Measurements from ENCODE around the gene HAPLN3. TPM values are rescaled to one million over a fixed set of nuclear protein-coding genes. Genes with fewer than 3 reads are reported as not detected.

Gene HAPLN3
- total and polyA plus RNA-seq, 2 donors (not counting 3 experiments of a cell fraction or from before 2014, with no cell fraction given): 57.6 to 130 TPM

DNA sequence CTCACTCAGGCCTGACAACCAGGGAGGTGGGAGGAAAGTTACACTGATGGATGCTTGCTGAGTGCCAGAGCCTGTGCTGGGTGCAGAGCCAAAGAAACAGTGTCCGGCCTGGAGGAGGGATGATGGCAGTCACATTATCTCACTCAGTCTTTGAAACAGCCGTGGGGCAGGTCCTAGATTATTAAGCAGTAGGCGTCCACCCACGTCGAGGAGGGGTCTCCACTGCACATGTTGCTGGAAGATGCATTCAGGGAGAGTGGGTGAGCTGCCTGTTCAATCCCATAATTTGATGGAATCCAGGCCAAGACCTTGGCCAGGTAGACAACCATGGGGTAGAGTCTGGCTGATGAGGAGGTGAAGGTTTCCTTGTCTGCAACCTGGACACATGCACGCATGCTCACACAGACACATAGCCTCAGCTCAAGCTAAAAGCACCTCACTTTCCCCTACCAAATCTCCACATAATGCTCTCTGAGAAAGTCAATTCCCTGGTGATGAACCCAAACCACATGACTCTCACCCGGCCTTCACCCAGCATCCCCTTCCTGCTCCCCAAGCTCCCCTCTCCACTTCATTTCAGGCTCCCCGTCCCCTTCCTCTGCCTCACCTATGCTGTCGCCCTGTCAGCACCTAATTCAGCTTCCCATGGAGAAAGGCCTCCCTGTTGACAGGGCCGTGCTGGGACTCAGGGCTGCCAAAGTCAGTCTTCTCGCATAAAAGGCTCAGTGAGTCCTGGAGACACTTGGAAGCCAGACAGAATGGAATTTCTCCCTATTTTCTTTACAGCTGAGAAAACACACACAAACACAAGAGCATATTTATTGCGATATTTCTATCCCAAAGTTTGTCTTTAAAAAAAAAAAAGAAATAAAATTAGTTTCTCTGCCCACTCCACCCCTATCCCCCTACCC is 62.3 kb downstream of the HAPLN3 start:
- FAIRE-seq (no peak), DNase-seq (ENCODE audit: low read depth, low spot score) (no peak)
- Histone ChIP-seq H3K4me3 (replicated peaks in 1 of 3; ENCODE audit: insufficient read depth in 1 of 3, low read depth in 1 of 3, low read length in 3 of 3) (no peak overlapping the region), H3K9ac (replicated peaks; ENCODE audit: extremely low read depth, insufficient read depth, low read length) (no peak overlapping the region), H3K79me2 (ENCODE audit: control insufficient read depth, insufficient read depth, low read length) (no peaks in the 10 kb centered on the region), H3K36me3 (ENCODE audit: control insufficient read depth in 2 of 2, extremely low read depth in 1 of 2, insufficient read depth in 2 of 2, low read length in 2 of 2) (no peaks in the 10 kb centered on the region), H3K9me1 (replicated peaks; ENCODE audit: control insufficient read depth, extremely low read depth, insufficient read depth, low read length) (no peaks in the 10 kb centered on the region), H3K27ac (ENCODE audit: insufficient read depth, low read depth, low read length) (no peak overlapping the region), H3K27me3 (ENCODE audit: control insufficient read depth in 2 of 2, insufficient read depth in 2 of 2, low read length in 2 of 2) (no peaks in the 10 kb centered on the region), H3K4me2 (ENCODE audit: insufficient read depth, low read length) (no peak overlapping the region), H3K9me3 (replicated peaks; ENCODE audit: control insufficient read depth, insufficient read depth, low read length) (no peaks in the 10 kb centered on the region), H2AFZ (ENCODE audit: low read depth, low read length) (no peak overlapping the region), H4K20me1 (replicated peaks; ENCODE audit: control insufficient read depth, extremely low read depth, insufficient read depth, low read length) (no peaks in the 10 kb centered on the region), H3K4me1 (ENCODE audit: control insufficient read depth, extremely low read depth, insufficient read depth, low read length) (no peaks in the 10 kb centered on the region)
- POLR2A ChIA-PET: no interaction called here
- BruUV-seq (replicated peaks): no TSS peak
- intact Hi-C loops (cut with micrococcal nuclease) (no loop called here), dilution Hi-C loops (cut with MboI; ENCODE audit: extremely low pct_ligation_motif_present, low sequenced_read_pairs) (no loop called here)
- TF ChIP-seq MYC (IDR thresholded peaks at IDR 0.05; ENCODE audit: low read depth, low read length): no peak
- TF ChIP-seq, protein P1, sequence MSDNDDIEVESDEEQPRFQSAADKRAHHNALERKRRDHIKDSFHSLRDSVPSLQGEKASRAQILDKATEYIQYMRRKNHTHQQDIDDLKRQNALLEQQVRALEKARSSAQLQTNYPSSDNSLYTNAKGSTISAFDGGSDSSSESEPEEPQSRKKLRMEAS (IDR thresholded peaks at IDR 0.05; ENCODE audit: insufficient read depth, insufficient read length): no peak
- no peak for TF ChIP-seq CTCF (IDR thresholded peaks at IDR 0.05; ENCODE audit: extremely low read depth in 1 of 2, insufficient read depth in 1 of 2, low read depth in 1 of 2, low read length in 2 of 2)
- TF ChIP-seq FOS (IDR thresholded peaks at IDR 0.05; ENCODE audit: borderline replicate concordance, insufficient read depth, low read length): no peak
- no peak for TF ChIP-seq POLR2A (IDR thresholded peaks at IDR 0.05; ENCODE audit: low read depth, low read length)
- no peak for TF ChIP-seq EZH2 (IDR thresholded peaks at IDR 0.05; ENCODE audit: borderline replicate concordance, low read depth, low read length, severe bottlenecking)
- TF ChIP-seq POLR2AphosphoS5 (IDR thresholded peaks at IDR 0.05; ENCODE audit: insufficient read depth, low read depth, low read length): no peak
- TF ChIP-seq GATA2 (IDR thresholded peaks at IDR 0.05; ENCODE audit: insufficient read depth, insufficient read length, low read depth, low read length): no peak
- TF ChIP-seq JUN (IDR thresholded peaks at IDR 0.05; ENCODE audit: borderline replicate concordance, insufficient read depth, insufficient read length, low read depth): no peak
- CTCF ChIA-PET: interaction anchor here (2.7 to 3.8 kb wide), 3 partner anchors 12 to 209 kb away, joined by 6 to 126 read pairs (median 69); no protein-coding TSS in a partner anchor
